Renal pelvis (tissue), 3 donors: ENCODE data around the gene MYOF. TPM values are rescaled to one million over a fixed set of nuclear protein-coding genes. Genes with fewer than 3 reads are reported as not detected.

Experiments used
- polyA plus RNA-seq, 3 donors: library from polyadenylated mRNA; unstranded; fragments of 120-200 nt; gene quantifications; one replicate each; pipeline ENCODE4 v1.2.1, GENCODE V29; 2013; ENCODE audit not compliant: insufficient read length in 3 of 3

MYOF gene
- polyA plus RNA-seq, 3 donors = 21.7 to 32.5 (median 28.0) TPM

Other genes starting within 250 kb of the MYOF start
- 10 to 100 TPM; 12.9 to 15.7 (median 13.0) TPM for gene CEP55, start 14.3 kb upstream of the MYOF start, polyA plus RNA-seq
- gene FFAR4, start 84.3 kb upstream of the MYOF start, polyA plus RNA-seq = under 1 TPM in 1 of 3 donors, not detected in 2; 0.03 TPM
- under 1 TPM; 0.35 to 0.73 (median 0.36) TPM for gene RBP4, start 118.9 kb upstream of the MYOF start, polyA plus RNA-seq
- gene PDE6C, start 130.2 kb upstream of the MYOF start, polyA plus RNA-seq = 1 to 10 TPM in 2 of 3 donors, under 1 TPM in 1; 0.33 to 1.7 (median 1.7) TPM
- gene FRA10AC1, start 220.3 kb upstream of the MYOF start, polyA plus RNA-seq = 10 to 100 TPM; 26.7 to 46.6 (median 31.0) TPM